GM21825 (cell line): ENCODE measurements around the gene PRIMA1.
"Not testable (repeated sequence)": the region's sequence is repeated elsewhere in the genome, so short reads cannot be mapped to it uniquely, and the experiment has no call there.

Experiments
- ATAC-seq: cut with Tn5 transposase; IDR thresholded peaks from one replicate; pipeline ENCODE4 v1.9.1; 2021; ENCODE audit warnings: mild to moderate bottlenecking, moderate library complexity; ENCODE audit not compliant: unreplicated experiment

Gene PRIMA1, protein sequence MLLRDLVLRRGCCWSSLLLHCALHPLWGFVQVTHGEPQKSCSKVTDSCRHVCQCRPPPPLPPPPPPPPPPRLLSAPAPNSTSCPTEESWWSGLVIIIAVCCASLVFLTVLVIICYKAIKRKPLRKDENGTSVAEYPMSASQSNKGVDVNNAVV

DNA sequence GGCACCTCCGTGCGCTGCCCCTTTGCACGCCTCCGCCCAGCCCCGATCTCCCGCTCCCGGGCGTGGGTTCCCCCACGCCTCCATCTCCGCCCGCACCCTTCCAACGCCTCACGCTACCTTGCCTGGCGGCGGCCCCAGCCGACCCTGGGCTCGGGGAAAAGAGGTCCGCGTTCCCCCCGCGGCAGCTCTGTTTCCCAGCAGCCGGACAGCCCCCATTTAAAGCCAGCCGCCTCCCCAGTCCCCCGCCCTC is at the start of gene PRIMA1:
Gene PRIMA1 (minus strand): TSS at position 193 of the 250 bp plus-strand sequence. CDS start 767 bp downstream, outside the sequence.
- ATAC-seq: no peak

DNA sequence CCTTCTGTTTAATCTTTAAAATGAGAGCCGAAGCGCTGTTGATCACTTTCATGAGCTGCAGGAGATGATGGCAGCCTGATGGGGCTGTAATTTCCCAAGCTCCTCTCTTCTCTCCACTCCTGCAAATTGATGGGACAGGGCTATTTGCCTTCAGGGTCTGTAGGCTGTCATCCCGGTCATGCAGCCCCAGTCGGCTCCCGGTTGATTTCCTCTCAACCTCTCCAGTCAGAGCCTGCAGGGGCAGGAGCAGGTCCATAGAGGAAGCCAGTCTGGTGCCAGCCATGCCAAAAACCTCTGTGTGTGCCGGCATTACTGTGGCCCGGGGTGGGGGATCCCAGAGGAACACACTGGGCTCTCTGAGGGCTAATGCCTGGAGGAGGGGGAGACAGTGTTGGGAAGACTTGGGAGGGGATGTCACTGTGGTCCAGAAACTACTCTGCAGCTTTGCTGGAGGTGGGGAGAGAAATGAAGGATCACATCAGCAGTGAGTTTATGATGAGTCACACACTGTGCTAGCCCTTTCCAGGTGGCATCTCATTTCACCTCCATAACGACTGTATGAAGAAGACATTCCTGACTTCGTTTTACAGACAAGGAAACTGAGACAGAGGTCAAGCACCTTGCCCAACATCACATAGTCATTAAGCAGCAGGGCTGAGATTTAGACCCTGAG is 46.5 kb upstream of the PRIMA1 start:
- no peak for ATAC-seq

DNA sequence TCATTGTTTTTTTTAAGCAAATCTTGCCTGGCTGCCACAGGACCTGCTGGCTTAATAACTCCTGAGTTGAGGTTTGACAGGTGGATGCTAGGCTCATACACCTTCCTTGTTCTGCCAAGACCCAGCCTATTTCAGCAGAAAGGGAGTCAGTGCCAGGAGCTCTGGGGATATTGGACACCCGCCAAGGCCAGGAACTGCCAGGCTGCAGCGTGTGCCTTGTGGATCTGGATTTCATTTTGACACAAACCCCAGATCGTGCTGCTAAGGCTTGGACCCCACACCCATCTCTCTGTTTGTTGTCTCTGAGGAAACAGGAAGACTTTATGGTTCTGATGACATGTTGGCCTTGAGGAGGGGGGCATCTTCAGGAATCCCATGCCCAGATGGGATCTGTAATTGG is 44.4 kb upstream of the PRIMA1 start:
- no peak for ATAC-seq

DNA sequence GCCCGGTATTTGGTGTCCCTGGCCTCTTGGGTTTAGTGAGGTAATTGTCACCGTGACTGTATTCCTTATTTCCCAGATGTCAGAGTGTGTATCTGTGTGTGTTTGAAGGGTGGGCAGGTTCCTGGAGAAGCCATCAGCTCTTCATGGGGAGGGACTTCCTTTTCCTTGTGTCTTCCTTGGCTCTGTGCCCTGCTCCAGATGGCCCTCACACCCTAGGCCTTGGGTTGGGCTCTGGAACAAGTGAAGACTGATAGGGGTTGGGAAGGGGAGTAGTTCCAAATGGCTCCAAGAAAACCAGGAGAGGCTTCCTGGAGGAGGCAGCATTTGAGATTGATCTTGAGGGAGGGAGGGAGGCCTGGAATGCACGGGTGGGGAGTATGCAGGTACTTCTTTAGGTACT is 43.8 kb upstream of the PRIMA1 start:
- no peak for ATAC-seq

DNA sequence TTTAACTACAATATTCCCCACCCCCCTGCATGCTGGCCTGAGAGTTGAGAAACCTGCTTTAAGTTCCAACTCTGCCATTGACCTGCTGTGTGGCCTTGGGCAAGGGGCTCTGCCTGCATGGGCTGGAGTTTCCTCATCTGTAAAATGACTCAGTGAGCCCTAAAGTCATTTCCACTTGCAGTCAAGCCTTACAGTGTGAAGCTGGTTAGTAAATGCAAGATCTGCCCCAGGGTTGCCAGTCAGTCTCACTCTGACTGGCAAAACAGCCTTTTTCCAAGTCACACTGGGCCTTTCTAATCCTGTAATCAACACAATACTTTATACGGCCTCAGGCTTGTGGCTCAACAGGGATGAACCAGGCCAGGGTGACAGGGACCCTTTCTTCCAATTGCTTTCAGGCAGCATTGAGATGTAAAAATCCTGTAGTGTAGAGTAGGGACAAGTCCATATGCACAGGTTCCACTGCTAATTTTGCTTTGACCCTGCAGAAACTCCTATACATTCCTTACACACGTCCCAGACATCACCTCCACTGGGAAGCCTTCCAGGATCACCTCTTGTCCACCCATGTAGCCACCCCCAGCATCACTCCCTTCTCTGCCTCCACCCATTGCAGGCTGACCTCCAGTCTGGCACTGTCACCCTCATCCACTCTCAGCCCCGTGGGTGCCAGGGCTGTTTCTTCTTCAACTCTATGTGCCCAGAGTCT is 42.6 kb upstream of the PRIMA1 start:
- no peak for ATAC-seq

DNA sequence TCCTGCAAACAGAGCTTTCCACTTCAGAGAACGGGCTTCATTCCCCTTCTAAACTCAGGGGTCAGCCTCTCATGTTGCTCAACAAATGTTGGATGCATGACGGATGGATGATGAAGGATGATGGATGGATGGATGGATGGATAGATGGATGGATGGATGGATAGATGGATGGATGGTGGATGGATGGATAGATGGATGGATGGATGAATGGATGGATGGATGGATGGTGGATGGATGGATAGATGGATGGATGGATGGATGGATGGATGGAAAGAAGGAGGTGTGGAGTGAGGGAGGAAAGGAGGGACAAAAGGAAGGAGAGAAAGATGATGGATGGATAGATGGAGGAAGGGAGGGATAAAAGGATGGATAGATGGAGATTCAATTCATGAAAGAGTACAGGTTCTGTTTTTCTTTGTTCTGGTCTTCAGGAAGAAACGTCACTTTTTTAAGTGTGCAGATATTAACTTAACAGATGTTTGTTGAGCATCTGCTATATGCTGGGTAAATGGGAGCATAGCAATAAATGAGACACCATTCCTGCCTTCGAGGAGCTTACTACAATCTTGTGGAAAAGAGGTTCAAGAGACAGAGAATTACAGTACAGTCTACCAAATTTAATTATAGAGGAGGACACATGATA is 41.7 kb upstream of the PRIMA1 start:
- ATAC-seq: no peak

DNA sequence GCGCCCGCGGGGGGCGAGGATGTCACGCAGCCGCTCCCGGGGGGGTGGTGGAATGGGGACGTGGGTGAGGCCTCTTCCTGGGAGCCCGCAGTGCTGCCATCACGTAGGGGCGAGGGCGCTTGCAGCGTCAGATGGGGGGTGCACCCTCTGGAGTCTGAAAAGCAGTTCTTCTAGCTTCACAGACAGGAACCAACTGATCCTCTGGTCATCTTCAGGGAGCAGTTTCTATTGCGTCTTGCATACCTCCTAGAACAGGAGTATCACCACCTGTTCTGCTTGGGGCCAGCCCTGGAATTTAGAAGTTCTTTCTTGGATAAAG is 36.9 kb upstream of the PRIMA1 start:
- no peak for ATAC-seq

DNA sequence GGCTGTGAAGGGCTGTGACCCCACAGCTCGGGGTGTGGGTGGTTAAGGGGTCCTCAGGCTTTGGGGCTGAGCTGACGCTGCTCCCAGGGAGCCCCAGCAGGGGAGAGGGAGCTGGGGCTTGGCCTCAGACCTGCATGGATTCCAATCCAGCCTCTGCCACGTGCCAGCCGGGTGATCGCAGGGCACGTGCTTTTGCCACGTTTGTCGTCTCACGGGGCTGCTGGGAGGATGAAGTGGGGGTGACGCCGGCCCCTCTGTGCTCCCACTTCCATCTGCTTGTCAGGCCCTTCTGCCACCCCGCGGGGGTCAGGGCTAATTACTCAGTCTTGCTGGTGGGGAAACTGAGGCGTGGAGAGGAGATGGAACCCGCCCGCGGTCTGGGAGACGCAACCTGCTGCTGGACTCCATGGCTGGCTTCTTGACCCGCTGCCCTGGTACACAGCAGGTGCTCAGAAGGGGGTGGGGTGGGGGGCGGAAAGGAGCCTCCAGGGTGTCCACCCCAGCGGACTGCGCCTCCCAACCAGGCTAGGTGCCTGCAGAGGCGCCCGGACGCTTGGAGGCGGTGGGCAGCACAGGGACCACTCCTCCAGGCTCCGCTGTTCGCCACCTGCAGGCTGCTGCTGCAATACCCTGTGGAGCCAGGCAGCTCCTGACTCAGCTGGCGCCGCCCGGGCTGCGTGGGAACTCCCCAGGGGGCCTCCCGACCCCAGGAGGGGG is 36.4 kb upstream of the PRIMA1 start:
- no peak for ATAC-seq

DNA sequence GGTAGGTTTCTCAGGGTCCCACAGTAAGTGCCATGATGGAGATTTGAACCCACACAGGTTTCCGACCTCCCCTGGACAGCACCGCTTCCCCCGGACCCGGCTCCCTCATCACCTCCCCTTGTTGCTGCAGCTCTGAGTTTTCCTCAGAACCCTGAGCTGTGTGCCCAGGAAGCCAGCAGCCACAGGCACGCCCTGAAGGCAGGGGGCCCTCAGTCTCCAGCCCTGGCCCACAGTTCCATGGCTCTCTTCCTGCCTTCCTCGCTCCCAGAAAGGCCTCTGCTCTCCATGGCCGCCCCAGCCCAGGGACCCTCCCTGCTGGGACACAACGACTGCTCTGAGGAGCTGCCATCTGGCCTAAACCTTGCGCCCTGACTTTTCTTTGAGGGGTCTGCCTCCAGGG is 35.8 kb upstream of the PRIMA1 start:
- ATAC-seq: no peak

DNA sequence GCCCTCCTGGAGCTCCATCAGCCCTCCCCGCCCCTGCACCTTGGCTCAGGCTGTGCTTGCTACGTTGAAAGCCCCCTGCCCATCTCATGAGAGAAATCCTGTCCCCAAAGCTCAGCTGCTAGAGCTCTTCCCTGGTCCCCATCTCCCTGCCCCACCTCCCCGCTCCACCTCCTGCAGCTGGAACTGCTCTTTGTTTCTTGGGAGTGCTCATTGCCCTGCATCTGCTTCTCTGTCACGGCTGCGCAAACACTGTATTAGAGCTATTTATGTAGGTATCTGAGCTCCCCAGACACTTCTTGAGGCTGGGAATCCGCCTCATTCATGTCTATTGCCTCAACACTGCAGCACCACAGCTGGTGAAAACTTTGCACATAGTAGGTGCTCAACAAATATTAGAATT is 32.8 kb upstream of the PRIMA1 start:
- ATAC-seq: no peak

DNA sequence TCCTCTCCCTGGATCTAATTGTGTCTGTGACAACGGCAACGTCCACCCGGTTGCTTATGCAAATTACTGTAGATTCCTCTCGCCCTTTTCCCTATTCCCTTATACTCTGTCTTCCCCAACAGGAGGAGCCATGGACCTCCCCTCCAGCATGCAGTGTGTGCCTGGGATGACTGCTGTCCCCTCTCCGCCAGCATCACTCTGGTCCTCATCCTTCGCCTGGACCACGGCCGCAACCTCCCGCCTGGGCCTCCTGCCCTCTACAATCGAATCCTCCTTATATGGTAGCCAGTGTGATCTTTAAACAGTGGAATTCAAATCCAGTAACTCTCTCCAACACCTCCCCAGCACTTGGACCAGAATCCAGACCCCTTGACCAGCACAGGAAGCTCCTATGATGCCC is 30.6 kb upstream of the PRIMA1 start:
- no peak for ATAC-seq

DNA sequence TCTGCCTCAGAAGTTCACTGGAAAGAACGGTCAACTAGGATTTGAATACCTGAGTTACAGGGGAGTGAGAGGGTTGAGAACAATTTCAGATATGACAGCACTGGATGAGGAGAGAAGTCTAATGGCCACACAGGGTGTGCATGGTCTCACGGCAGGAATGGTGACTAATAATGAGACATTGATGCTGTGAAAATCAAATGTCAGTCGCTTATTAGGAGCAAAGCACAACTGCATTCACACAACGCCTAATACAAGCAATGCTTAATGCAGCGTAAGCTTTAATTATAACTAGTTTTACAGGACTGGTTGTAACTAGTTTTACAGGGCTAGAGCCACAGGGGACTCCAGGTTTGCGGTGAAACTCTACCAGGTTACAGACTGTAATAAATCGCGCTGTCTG is 23.4 kb upstream of the PRIMA1 start:
- ATAC-seq: no peak

DNA sequence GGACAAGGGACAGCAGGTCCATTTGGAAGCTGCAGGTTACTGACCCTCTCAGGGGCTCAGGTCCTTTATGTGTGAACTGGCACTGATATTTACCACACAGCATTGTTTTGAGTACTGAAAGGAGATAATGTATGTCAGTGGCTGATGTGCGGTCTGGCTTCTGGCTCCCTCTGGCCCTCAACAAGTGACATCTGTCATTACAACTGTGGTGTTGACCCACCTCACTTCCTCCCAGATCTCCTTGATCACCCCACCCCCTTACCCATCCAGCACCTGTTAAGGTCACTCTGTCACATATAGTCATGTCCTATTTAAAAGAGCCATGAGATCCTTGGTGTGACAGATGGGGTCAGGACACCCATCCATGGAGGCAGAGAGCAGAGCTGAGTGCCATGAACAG is 22.7 kb upstream of the PRIMA1 start:
- ATAC-seq: no peak

DNA sequence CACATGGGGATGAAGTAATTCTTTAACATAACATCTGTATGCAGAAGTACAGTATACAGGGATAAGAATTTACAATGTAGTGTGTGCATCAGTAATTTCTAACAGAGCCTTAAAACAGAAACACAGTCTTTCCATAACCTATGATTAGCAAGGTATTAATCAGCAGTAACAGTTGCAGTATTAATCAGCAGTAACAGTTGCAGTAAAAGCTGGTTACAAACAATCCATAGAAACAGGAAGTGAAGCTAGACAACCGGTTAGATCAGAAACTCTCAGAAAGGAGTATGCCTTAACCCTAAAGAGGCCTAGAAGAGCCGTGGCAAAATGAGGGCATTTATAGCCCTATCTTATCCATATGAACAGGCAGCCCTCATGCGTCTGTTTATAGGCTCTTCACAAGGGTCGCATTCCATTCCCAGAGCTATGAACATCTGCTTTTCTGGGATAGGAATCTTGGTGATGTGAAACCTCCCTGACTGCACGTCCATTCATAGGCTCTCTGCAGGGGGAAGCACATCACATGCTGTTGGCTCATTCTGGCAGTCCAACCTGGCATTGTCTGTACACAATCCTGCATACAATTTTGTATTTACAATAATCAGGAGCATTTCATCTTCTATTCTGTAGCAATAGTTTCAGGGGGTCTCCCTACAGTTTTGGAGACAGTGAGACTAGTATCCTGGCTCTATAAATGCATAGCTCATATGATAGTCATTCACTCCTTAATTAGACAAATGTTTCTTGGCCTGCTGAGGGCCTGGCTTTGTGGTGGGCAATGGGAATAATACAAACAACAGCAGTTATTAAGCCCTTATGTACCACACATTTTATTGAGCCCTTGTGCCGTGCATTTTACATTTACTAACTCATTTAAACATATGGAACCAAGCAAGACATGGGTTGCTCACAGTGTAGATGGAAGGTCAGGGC is 21.5 kb upstream of the PRIMA1 start:
- not testable (repeated sequence) for ATAC-seq

DNA sequence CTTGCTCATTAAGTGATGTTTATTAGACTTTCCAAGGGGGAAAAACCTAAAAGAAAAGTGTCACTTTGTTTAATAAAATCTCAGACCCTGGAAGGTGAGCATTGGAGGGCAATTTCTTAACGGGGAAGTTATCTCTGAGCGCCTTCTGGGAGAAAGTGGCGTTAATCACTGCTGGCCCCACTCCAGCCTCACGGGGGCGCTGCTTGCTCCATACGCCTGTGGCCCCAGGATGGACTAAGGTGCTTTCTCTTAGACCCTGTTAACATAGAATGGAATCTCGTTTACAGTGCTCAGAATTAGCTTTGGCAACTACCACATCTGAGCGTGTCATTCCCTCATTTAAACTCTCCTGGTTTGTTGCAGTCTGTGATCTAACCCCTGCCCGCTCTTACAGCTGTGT is 16.4 kb upstream of the PRIMA1 start:
- ATAC-seq: no peak

DNA sequence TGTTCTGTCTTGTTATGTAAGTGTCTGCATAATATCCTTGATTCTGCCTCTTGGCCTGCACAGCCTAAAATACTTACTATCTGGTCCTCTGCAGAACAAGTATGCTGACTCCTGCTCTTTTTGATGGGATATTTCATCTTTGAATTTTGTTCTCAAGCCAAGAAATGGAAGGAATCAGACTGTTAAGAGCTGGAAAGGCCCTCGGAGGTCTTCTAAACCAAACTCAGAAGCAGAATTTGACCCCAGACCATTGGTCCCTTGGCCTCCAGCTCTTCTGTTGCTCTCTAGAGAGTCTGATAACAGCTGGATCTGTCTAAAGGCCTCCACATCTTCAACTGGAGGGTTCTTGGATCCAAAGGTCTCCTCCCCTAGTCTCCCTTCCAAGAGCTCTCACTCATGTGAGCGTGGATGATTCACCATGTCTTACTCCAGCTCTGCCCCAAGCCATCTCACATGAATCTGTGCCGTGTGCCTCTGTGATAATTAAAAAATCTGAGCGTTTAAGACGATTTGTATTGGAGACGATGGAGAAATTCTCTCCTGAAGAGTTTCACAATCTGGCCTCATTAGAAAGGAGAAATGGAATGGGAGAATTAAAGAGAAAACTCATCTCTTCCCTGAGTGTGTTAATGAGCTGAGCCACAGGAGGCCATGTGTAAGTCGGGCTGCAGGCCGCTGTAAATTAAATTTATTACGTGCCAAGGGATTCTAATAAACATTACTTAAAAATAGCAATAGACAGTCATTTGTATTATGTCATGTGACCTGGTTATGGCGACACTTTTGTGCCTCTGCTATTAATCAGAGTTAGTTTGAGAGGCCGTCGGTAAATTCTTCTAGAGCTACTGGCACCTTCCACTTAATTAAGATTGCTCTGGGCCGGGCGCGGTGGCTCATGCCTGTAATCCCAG is 15.4 kb upstream of the PRIMA1 start:
- ATAC-seq: no peak

DNA sequence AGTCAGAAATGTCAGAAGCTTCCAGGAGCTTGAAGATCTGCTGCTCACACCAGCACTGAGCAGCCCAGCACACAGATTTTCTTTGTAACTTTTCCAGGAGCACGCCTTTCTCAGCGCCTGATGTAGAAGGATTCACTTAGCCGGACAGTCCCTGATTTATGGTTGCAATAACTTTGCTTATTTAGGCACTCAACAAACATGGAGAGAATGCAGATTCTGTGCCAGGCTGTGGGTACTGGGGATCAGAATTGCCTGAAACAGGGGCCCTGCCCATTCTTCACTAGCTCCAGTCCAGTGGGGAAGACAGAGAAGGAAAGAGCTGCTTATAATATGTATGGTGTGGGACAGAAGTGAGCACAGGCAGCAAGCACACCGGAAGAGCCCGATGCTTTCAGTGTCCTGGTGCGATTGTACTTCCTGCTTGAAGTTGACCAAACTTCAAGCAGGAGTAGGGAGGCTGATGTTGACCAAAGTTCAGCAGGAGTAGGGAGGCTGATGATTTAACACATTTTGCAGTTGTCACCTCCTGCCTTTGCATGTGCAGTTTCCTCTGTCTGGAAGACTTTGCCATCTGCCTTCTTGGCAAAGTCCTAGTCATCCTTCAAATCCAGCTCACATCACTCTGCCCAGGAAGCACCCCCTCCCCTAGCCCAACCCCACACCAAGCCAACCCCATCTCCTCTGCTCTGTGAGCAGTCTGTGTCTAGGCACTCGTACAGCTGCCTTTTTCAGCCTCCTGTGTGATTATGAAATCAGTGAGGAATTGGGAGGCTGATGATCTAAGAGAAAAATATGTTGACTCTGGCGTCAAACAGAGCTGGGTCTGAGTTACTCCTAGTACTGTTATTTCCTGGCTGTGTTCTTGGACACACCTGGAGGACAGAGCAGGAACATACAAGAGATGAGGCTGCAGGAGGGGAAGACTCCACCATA is 12.0 kb upstream of the PRIMA1 start:
- no peak for ATAC-seq

DNA sequence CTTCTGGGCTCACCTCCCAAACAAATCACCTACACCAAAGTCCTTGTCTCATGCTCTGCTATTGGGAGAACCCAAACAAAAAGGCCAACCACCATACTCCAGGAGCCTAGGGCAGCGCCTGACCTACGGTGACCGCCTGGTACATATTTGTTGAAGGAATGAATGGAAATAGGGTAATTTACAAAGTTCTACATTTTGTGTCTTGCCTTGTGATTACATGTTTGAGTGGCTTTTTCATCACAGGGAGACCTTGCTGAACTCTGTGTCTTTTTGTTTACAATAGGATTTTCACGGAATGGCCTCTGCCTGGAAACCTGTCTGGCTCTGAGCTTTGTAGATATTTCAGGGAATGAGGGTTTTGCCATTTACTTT is 11.3 kb upstream of the PRIMA1 start:
- no peak for ATAC-seq

DNA sequence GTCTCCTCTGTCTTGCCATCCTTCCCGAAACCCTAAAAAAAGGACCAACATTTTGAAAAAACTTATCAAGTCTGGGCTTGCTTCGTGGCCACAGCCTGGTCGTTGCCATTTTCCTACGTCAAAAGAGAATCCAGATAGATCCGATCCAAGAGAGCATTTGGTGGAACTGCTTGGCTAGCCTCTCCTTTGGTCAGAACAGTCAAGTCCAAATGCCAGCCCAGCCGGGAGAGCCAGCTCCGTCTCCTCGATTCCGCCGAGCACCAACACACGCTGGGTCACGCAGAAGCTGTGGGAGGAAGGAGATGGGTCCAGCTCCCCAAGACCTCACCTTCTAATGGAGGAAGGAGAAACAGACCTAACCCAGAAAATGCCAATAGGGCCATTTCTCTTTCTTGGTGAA is 9.3 kb upstream of the PRIMA1 start:
- no peak for ATAC-seq
